GM19025 (cell line): ENCODE results near the gene COQ5.

Experiments used
- ATAC-seq: cut with Tn5 transposase; IDR thresholded peaks from one replicate; pipeline ENCODE4 v1.9.1; 2021; ENCODE audit warnings: mild to moderate bottlenecking, low read depth, moderate library complexity; ENCODE audit not compliant: unreplicated experiment

COQ5 gene

DNA sequence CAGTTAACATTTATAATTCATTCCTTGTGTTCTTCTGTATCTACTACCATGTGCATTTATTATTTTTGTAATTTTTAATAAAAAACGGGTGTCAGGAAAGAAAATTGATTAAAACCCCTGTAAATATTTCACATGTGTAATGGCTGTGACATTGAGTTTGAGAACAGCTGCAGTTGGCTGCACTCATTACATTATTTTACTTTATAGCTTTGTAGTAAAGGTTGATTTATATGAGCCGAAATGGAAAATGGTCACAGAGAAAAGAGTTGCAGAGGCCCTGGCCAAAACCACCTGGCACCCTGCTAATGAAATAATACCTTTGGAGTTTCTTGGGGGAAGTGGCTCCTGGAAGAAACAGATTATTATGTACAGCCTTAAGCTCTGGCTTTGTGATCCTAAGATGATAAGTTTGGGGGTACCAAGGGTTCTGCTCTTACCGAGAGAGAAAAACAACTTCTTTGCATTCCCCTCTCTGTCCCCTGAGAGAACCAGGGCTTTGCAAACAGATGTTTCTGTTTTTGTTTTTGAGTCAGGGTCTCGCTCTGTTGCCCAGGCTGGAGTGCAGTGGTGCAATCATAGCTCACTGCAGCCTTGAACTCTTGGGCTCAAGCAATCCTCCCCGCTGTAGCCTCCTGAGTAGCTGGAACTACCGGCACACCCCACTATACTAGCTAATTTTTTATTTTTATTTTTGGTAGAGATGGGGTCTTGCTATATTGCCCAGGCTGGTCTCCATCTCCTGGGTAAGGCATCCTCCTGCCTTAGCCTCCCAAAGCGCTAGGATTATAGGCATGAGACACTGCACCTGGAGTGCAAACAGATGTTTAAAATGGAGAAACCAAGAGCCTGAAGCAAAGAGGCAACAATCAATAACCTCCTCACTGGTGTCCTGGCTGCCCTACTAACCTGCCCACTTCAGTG is 42.7 kb downstream of the COQ5 start:
- ATAC-seq = no peak

DNA sequence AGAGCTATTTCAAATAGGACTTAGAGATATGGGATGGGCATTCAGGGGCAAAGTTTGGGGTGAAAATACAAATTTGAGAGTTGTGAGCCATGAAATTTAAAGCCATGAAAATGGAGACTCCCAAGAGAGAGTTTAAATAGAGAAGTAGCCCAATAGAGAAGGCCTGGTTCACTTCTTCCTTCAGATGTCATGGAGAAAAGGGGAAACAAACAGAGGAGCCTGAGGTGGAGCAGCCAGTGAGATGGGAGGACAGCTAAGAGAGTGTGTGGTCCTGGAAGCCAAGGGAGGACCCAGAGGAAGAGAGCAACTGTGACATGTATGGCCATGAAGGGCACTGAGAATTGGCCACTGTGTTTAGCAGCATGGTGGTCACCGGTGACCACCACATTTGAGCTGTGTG is 45.3 kb downstream of the COQ5 start:
- ATAC-seq = no peak

DNA sequence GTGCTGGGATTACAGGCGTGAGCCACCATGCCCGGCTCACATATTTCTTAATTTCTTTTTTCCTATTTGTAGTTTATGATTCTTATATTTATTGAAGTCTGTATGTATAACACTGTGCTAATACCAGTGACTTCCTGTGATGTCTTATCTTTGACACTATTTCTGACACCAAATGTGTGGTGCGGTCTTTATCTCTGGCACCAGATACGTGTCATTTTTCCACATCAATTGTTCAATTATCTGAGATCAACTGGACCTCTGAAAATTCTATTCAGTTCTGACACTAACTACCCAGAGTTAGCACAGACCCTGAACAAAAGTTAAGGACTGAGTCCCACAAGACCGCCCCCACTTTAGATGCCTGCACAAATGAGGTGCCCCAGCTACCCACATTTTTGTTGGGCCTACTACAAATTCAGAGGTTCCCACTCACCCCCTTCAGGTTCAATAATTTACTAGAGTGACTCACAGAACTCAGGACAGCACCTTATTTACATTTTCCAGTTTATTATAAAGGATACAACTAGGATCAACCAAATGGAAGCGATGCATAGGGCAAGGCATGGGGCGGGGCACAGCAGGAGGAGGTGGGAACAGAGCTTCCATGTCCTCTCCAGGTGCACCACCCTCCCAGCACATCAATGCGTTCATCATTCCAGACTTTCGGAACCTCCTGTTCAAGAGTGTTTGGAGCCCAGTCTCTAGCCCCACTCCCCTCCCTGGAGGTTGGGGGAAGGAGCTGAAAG is 47.8 kb downstream of the COQ5 start:
- no peak for ATAC-seq

DNA sequence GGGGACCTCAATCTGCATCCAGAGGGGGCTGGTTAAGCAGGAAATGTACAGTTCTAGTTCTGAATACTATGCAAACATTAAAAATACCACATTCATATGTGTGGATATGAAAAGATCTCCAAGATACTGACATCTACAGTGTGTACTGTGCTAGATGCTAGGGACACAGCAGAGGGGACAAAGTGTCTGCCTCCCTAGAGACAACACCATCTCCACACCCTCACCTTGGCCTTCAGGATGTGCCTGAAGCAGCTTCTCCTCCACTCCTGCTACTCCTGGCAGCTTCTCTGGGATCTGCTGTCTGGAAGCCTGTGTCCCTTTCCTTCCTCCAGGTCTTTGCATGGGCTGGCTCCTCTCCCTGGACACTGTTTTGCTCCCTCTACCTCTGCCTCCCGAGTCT is 48.7 kb downstream of the COQ5 start:
- no peak for ATAC-seq

DNA sequence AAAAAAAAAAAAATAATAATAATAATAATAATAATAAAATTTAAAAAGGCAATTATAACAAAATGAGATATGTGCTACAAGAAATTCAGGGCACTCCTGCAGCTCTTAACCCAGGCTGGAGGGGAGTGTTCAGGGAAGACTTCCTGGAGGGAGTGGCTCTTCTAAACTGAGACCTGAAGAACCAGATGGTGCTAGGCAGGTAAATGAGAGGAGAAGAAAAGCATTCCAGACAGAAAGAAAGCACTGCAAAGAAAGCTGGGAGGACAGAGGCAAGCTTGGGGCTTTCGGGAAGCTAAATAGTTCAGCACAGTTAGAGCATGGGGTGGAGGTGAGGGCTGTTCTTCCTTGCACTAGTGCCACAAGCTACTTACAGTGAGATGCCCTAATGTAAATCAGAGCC is 49.5 kb downstream of the COQ5 start:
- no peak for ATAC-seq

DNA sequence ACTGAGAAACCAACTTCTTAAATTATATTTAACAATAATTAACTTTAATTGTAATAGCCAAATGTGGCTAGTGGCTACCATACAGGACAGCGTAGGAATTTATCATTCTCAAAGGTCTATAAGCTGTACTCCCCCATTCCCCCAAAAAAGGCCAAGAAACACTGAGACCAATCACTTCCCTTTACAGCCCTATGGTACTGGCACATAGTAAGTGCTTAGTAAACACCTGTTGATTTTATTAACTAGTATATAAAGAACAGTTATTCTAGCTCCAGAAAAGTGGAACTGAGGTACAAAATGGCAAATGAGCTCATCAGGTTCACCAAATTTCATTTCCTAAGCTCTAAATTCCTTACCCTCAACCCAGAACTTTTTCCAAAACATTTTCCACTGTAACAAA is 53.3 kb downstream of the COQ5 start:
- no peak for ATAC-seq

DNA sequence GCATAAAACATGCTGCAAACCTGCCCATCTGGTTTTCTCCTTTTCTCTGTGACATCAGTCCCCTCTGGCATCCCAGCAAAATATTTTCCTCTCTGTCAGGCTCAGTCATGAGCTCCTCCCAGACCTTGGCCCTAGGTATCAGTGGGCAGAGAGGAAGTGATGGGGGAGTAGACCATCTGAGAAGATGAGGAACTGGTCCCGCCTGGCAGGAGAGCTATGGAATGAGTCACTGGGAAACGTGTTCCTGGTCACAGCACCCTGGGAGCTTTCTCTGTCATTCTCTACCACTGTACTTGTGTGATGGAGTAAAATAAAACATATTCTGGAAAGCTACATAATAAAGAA is 54.4 kb downstream of the COQ5 start:
- no peak for ATAC-seq

DNA sequence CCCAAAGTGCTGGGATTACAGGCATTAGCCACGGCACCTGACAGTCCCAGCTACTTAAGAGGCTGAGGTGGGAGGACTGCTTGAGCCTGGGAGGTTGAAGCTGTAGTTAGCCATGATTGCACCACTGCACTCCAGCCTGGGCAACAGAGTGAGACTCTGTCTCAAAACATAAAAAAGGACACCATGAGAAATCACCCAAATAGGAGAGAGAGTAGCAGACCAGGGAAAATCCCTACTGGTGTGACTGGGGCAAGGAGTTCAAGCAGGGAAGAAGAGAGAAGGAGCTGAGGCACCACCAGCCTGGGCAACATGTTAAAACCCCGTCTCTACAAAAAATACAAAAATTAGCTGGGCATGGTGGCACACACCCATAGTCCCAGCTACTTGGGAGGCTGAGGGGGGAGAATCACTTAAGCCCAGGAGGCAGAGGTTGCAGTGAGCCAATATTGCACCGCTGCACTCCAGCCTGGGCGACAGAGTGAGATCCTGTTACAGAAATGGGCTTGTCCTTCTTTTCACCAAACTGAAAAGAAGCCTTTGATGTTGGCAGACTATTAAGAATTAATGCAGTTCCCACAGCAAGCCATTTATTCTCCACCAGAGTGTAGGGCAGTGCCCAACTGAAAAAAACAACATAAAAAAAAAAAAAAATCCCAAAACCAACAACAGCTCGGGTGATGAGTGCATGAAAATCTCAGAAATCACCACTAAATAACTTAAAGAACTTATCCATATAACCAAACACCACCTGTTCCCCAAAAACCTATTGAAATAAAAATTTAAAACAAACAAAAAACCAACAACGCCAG is 54.9 kb downstream of the COQ5 start:
- ATAC-seq = no peak

DNA sequence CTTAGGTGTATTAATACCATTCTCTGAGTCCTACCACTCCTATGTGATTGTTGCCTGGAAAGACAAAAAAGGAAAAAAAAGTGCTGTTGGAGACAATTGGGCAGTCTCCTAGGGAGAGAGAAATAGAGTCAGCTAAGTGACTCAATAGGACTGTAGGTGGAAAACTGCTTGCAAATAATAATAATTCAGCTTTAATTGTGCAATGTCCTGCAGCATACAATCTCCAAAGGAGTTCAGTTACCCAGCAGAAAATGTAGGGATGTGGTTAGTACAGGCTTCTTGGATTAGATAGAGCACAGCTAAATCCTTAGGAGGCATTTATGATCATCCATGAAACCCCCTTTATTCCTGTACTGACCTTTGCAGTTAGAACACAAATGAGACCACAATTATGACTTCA is 56.4 kb downstream of the COQ5 start:
- no peak for ATAC-seq

DNA sequence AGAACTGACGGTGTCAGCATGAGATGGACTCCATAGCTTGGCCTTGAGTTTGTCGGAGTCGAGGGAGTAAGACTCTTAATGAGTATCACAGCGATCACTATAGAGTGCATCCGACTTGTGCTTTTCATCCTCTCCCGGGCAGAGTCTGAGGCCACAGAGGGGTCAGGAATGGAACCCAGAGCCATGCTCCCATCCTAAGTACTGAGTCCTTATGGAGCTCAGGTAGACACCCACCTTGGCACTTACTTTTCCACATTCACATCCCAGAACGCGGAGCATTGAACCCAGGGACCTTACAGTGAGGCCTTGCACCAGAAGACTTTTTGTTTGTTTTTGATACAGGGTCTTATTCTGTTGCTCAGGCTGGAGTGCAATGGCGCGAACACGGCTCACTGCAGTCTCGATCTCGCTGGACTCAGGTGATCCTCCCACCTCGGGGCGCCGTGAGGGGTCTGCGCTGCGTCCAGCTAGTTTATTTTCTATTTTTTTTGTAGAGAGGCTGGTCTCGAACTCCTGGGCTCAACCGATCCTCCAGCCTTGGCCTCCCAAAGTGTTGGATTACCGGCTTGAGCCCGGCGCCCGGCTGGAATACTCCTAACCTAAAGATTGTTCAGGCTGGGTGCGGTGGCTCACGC is 58.7 kb downstream of the COQ5 start:
- ATAC-seq = no peak

DNA sequence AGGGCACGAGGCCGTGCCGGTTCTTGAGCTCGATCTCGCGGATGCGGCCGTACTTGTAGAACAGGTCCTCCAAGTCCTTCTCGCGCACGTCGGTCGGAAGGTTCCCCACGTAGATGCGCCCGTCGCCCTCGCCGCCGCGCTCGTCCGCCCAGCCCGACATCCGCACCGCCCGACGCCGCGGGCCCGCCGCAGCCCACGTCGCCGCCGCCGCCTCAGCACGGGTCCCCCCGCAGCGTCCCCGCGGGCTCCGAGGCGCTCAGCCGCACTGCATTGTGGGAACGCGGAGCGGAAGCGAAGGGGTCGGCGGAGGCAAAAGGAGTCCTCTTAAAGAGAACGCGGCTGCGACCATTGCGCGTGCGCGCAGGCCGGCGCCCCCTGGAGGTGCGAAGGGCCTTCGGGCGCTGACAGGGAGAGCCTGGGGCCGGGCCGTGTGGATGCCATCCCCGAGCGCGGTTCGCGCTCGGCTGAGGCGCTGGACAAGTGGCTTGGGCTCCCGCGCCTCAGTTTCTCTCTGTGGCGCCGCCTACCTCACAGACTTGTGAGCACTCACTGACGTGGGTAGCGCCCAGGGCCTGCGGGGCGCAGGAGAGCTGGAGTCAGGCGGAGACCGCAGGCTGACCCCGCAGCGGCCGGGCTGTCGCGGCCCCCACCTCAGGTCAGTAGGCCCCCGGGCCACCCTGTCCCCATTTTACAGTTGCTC is 59.4 kb downstream of the COQ5 start, which contains the start of gene SRSF9:
Gene SRSF9 (minus strand): TSS at position 299 of the 700 bp plus-strand sequence. CDS start 139 bp downstream, at position 160.
- ATAC-seq = peak; percentile 87

DNA sequence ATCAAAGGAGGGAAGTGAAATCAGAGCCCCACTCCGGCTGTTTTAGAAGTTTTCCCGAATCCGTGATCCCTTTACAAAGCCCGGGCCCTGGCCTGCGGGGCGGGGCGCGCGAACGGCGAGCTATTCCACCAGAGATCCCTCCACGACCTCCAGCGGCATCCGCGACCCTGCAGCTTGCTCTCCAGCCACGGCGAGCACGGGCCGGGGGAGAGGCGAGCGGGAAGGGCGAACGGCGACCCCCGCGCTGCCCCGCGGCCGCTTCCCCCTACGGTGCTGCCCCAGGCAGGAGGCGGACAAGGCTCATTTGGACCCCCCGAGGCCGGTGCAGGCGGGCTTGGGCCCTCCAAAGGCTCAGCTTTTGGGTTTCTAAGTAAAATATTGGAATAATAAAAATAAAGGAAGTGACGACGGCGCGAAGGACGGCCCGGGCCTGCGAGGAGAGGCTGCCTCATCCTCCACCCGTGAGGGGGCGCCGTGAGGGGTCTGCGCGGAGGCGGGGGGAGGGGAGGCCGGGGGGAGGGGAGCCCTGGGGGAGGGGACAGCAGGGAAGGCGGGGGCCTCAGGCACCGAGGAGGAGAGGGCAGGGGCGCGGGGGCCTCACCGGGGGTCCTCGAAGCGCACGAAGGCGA is 60.0 kb downstream of the COQ5 start:
- ATAC-seq = peak; percentile 18

DNA sequence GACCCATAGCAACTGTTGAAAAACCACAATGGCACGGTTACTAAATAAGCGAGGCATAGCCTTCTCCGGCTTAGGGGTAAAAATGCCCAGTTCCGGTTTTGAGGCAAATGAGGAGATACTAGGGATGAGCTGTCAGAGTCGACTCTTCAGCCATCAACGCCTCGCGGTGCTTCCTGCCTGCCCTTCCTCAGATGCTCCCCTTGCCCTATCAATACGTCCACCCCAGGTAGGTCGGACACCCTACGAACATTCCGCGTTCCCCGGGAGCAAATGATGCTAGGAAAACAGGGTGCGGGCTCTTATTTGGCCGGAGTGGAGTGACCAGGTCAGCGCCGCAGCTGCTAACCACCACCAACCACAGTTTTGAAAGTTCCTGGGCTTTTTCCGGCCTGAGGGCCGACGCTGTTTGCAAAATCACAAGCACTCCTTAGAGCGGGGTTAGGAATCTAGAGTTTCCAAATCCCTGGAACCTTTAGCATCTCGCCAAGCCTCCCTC is 60.6 kb downstream of the COQ5 start:
- ATAC-seq = no peak

DNA sequence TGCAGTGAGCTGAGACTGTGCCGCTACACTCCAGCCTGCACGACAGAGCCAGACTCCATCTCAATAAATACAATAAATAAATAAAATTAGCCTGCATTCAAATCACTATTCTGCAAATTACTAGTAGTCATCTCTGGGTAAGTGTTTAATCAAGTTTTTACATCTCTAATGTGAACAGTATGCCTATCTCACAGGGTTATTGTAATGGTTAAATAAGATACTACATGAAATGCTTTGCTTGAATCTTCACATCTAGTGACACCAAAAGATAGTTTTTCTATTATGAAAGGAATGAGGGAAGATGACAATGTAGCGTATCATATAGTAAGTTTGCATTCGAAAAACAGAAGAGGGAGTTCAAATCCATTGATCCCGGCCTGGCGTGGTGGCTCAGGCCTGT is 61.5 kb downstream of the COQ5 start:
- no peak for ATAC-seq

DNA sequence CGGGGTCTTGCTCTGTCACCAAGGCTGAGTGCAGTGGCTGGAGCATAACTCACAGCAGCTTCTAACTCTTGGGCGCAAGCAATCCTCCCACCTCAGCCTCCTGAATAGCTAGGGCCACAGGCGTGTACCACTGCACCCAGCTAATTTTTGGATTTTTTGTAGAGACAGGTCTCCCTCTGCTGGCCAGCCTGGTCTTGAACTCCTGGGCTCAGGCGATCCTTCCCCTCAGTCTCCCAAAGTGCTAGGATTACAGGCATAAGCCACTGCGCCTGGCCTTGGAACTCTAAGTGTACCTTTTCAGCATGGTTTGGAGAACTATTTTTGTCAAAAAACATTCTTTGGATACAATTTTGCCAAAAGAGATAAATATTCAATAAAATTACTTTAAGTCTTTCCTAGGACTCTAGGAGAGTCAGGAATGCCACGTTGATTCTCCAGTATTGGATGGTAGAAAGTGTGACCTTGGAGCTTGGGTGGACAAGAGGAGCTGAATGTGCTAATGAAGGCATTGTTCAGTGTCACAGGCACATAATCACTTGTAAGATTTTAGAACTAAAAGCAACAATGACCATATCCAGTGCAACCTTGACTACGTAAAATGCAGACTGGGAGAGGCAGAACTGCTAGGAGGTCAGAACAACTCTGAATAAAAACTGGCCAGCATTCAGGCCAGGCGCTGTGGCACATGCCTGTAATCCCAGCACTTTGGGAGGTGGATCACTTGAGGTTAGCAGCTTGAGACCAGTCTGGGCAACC is 62.2 kb downstream of the COQ5 start:
- no peak for ATAC-seq

DNA sequence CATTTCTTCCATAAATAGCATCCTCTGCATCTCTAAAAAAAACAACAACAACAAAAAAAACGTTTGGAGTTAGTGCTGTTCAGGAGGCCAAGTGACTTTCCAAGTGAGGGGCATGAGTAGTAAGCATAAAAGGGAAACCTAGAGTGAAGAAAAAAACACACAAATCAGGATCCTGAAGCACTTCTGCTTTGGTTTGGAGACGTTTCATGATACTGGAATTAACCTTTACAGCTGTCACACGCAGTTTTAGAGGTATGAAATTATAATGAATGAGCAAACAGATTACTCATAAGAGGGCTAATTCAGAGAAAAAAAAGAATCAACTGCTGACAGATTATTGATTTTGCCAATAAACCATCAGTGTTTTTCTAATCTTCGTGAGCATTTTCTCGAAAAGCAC is 63.2 kb downstream of the COQ5 start:
- no peak for ATAC-seq

DNA sequence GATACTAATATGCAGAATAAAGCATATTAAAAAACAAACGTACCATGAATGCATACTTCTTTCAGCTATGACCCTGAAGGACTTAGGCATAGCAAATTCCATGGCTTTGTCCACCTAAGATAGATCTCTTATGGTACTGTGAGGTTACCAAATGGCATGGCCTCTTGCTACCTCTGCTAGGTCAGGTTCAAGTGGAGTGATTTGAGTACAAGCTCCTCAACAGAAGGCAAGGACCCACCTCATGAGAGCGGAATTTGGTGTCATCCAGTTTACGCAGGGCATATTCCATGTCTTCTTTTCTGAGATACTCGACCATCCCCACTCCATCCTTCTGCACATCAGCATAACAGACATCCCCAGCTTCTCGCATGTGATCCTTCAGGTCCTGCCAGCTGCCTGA is 65.2 kb downstream of the COQ5 start:
- ATAC-seq = no peak

DNA sequence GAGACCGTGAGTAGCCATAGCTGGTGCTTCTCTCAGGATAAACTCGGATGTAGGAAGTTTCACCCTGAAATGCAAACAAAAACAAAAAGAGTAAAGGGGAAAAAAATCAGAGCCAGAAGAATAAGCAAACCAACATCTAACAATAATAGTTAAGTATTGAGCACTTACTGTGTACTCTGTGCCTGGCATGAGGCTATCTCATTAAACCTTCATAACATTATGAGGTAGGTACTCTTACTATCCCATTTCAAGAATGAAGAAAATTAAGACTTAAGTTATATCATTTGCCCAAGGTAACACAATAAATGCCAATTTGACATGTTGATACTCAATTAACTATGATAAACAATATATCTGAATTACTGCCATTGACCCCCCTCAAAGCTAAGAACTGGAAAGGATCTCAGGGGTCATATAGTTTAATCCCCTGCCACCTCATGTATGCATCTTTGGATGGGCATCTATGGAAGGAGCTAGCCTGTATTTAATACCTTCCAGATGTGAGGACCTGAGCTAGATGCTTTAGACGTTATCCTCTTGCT is 66.8 kb downstream of the COQ5 start:
- no peak for ATAC-seq
